Stomach (tissue), 4 donors: ENCODE results near the gene CCNDBP1.

Experiments
- POLR2A ChIP-seq, 4 donors: fragments of 450-650 bp; IDR thresholded peaks; one replicate each; pipeline ENCODE4 v1.6.1; 2016; ENCODE audit warnings: antibody characterized with exemption in 4 of 4, control low read depth in 2 of 4, mild to moderate bottlenecking in 1 of 4, moderate library complexity in 1 of 4
- POLR2AphosphoS5 ChIP-seq, 3 donors: sonication (generic); formaldehyde crosslinking; IDR thresholded peaks; one replicate each; pipeline ENCODE4 v1.6.1; 2016; ENCODE audit warnings: antibody characterized with exemption in 3 of 3
- TF ChIP-seq, protein P1 (sequence below), 7 experiments: fragments of 450-650 bp in 4 of 7; fragments of 200-600 bp in 3 of 7; sonication (generic) in 3 of 7; IDR thresholded peaks; one replicate each; pipeline ENCODE4 v1.5.1; 2016 to 2019; ENCODE audit warnings: antibody characterized with exemption in 7 of 7, control low read depth in 2 of 7, mild to moderate bottlenecking in 1 of 7

DNA sequence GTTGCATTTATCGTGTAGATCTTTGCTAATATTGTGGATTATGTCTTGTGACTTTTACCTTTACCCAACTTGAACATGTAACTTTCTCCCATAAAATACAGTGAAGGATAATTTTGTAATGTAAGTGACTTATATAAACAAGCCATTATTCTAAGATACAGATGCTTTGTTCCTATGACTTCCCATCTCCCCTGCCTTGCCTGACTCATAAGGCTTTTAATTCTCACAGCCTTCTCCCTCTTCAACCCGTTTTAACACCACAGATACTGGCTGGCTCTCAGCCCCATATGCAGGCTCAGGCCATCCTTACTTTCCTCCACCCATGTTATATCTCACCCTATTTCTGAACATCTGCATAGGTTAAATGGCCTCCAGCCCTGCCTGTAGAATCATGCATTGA, 4.1 kb downstream of the CCNDBP1 start:
- TF ChIP-seq, protein P1, sequence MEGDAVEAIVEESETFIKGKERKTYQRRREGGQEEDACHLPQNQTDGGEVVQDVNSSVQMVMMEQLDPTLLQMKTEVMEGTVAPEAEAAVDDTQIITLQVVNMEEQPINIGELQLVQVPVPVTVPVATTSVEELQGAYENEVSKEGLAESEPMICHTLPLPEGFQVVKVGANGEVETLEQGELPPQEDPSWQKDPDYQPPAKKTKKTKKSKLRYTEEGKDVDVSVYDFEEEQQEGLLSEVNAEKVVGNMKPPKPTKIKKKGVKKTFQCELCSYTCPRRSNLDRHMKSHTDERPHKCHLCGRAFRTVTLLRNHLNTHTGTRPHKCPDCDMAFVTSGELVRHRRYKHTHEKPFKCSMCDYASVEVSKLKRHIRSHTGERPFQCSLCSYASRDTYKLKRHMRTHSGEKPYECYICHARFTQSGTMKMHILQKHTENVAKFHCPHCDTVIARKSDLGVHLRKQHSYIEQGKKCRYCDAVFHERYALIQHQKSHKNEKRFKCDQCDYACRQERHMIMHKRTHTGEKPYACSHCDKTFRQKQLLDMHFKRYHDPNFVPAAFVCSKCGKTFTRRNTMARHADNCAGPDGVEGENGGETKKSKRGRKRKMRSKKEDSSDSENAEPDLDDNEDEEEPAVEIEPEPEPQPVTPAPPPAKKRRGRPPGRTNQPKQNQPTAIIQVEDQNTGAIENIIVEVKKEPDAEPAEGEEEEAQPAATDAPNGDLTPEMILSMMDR (IDR thresholded peaks at IDR 0.05), result no peak
- TF ChIP-seq POLR2A (IDR thresholded peaks at IDR 0.05) (no peak), POLR2AphosphoS5 (IDR thresholded peaks at IDR 0.05) (no peak)
